ENCODE results near the gene PNKD.

DNA sequence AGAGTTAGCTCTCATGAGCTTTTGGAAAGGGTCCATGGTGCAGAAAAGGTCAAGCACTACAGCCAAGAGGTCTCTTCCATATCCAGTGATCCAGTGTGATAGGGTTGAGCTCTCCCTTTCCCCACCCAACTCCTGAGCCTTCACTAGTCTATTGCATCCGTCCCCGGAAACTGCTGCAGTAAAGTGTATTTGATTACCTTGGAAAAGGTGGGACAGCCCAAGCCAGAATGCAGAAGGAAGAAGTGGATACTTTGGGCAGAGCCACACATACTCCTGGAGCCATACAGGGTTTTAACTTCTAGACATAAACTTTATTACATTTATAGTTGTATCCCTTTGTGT, 3.6 kb downstream of the PNKD start:
- TF ChIP-seq, protein P1, sequence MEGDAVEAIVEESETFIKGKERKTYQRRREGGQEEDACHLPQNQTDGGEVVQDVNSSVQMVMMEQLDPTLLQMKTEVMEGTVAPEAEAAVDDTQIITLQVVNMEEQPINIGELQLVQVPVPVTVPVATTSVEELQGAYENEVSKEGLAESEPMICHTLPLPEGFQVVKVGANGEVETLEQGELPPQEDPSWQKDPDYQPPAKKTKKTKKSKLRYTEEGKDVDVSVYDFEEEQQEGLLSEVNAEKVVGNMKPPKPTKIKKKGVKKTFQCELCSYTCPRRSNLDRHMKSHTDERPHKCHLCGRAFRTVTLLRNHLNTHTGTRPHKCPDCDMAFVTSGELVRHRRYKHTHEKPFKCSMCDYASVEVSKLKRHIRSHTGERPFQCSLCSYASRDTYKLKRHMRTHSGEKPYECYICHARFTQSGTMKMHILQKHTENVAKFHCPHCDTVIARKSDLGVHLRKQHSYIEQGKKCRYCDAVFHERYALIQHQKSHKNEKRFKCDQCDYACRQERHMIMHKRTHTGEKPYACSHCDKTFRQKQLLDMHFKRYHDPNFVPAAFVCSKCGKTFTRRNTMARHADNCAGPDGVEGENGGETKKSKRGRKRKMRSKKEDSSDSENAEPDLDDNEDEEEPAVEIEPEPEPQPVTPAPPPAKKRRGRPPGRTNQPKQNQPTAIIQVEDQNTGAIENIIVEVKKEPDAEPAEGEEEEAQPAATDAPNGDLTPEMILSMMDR (conservative IDR thresholded peaks at IDR 0.05; ENCODE audit: low read length): no peak
- TF ChIP-seq EZH2phosphoT487 (IDR thresholded peaks at IDR 0.05; ENCODE audit: borderline replicate concordance, low read depth, low read length): no peak
